G401 (cell line): ENCODE data around the gene DOCK1. TPM values are rescaled to one million over a fixed set of nuclear protein-coding genes. Genes with fewer than 3 reads are reported as not detected.

Experiments
- DNase-seq: peaks from one replicate; pipeline ENCODE4 v3.0.0-alpha.2; 2015; ENCODE audit warnings: low spot score
- in situ Hi-C: cut with HindIII; loops from 2 replicates; pipeline ENCODE4 v1.10.0; 2016; ENCODE audit warnings: low sequenced_read_pairs, mixed read lengths
- total RNA-seq: library from RNA; depleted of rRNA; stranded (reverse); fragments of >200 nt; shearing (Covaris generic); gene quantifications from 2 replicates; pipeline ENCODE4 v1.2.3, GENCODE V29; 2014

Gene DOCK1
- total RNA-seq, 1 experiment from 2014 or later: 36.6 TPM

DNA sequence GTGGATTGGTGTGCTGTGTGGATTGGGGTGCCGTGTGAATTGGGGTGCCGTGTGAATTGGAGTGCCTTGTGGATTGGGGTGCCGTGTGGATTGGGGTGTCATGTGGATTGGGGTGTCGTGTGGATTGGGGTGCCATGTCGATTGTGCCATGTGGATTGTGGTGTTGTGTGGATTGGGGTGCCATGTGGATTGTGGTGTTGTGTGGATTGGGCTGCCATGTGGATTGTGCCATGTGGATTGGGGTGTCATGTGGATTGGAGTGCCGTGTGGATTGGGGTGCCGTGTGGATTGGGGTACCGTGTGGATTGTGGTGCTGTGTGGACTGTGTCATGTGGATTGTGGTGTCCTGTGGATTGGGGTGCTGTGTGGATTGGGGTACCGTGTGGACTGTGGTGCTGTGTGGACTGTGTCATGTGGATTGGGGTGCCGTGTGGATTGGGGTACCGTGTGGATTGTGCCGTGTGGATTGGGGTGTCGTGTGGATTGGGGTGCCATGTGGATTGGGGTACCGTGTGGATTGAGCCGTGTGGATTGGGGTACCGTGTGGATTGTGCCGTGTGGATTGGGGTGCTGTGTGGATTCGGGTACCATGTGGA is 523.3 kb downstream of the DOCK1 start:
- no peak for DNase-seq
- in situ Hi-C loops: no loop called here

DNA sequence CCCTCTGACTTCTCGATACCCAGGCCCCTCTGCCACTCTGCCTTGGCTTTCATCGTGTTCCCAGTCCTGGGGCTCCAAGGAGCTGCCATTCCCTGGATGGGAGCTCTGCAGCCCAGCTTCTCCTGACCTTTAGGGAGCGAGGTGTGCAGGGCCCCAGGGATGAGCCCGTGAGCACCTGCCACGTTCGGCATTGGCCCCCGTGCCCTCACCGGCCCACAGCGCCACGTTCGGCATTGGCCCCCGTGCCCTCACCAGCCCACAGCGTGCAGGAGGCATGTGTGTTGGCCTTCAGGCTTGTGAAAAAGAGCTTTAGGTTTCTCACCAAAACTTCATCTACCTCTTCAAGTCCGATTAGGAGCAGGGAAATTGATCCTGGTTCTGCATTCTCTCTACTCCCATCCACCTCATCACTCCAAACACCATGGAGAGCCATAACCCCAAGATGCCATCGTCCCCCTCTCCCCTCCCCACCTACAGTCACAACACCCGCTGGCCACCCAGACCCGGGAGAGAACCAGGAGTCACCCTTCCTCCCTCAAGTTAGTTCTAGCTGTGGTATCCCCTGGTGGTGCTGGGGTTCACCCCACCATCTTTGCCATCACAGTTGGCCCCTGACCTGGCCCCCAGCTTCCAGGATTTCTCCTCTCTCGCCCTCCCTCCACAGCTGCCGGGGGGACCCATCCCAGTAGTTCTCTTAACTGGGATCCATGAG is 524.5 kb downstream of the DOCK1 start:
- no peak for DNase-seq
- in situ Hi-C loops: no loop called here

DNA sequence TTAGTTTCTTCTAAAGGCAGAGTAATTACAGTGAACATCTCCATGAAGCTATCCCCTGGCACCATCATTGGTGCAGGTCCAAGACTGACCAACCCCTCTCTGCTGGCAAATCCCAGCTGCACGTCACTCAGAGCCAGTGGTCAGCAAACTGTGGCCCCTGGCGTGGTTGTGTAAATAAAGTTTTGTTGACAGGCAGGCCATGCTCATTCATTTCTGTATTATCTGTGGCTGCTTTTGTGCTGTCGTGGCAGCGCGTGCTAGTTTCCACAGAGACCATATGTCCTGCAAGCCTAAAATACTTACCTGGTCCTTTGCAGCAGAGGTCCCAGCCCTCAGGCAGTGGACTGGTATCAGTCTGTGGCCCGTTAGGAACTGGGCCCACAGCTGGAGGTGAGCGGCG is 526.3 kb downstream of the DOCK1 start:
- in situ Hi-C loops: no loop called here
- no peak for DNase-seq

DNA sequence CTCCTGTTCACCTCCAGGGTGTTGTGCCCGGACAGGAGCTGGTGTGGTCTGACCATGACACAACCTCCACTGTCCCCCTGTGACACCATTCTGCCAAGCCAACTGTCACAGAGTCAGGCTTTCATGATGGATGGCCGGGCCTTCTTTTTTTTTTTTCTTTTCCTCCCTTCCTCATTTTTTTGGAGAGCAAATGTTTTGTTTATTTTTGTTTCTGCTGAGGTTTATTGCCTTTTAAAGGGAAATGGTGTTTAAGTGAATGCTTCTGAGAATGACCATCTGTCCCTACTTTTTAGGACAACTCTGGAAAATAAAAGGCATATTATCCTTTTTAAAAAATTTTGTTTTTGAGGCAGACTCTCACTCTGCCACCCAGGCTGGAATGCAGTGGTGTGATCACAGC is 528.8 kb downstream of the DOCK1 start:
- in situ Hi-C loops: no loop called here
- no peak for DNase-seq

DNA sequence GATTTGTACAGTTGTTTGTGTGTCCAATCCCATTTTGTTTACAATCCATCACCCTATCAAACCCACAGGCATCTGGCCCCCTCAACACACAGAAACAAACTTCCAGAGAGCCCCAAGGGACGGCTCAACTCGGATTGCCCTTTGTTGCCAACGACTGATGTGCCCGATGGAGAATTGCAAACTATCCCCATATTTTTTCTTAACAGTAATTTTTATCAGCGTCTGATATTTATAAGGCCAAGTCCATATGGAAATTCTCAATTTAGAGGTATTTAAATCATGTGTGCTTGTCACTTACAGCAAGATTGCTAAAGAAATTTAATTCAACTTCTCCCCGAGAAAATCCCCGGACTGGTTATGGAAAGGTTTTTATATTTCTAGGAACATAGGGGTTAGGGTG is 530.0 kb downstream of the DOCK1 start:
- no peak for DNase-seq
- in situ Hi-C loops: no loop called here

DNA sequence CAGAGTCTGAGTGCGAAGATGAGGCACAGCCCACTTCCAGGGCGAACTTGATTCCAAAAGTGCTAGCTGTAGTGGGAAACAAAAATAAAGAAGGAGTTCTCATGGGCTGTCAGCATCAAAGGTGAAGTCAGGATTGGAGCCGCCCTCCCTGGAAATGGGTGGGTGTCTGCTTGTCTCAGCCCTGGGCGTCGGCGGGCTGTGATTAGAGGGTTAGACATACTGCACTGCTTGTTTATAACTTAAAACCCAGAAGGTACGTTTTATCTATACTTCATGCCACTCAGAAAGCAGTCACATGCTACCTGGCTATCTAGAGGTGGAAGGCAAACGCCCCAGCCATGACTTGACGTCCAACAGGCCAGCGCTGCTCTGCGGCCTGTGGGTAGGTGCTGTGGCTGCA is 535.1 kb downstream of the DOCK1 start:
- no peak for DNase-seq
- in situ Hi-C loops: no loop called here

DNA sequence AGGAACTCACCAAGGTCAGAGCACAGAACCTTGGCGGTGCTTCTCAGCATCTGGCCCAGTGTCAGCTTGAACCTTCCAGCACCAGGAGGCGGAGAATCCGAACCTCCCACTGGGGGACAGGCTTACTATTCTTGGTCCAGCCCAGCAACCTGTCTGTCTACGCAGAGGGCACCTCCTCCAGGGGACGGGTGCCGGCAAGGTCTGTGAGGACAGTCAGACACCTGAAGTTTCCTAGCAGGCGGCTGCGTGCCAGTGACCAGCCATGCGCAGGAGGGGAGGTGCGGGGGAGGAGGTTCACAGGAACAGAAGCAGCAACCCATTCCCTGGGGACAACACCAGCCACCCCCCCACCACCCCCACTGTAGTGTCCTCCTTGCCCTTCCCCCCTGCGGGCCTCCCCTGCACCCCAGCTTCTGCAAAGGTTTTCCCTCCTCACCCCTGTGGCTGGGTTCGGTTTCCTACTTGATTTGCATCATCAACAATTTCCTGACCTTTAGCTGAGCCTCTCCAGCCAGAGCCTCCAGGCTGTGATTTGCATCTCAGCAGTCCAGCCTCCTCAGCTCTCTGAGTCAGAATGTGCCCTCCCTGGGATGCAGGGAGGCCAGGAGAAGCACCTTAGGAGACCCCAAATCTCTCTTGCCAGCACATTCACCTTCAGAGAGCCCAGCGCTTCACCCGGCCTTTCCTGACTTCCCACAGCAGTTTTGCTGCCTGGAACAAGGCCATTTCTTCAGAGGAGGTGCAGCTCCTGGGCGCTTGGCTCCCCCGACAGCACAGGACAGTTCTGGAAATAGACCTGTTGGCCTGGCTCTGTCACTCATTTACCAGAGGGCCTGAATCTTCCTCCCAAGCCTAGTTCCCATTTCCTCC is 536.4 kb downstream of the DOCK1 start:
- in situ Hi-C loops: no loop called here
- DNase-seq: no peak

DNA sequence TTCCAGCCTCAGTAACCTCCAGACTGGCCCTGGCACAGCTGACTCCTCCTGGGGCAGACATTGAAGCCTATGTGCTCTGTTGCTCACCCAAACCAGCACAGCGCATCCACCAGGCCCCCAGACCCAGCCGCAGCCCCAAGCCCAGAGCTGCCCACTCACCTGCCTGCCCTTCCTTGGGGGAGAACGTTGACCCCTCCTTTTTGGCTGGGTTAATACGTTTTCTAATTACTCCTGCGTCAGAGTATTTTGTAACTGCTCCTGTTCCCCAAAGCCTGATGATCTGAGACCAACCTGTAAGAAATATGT is 536.9 kb downstream of the DOCK1 start:
- no peak for DNase-seq
- in situ Hi-C loops: no loop called here

DNA sequence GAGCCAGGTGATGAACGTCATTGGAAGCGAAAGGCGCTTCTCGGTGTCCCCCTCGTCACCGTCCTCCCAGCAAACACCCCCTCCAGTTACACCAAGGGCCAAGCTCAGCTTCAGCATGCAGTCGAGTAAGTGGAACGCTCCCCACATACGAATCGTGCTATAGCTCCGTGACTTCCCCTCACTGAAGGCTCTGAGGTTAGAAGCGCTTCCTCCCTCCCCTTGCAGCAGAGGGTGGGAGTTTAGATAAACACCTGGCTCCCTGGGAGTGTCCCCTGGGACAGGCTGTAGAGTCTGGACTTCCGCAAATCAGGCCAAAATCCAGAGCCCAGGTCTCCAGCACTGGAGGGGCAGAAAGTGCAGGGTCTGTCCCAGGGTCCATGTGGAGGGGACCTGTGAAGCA is 538.9 kb downstream of the DOCK1 start:
- in situ Hi-C loops: no loop called here

DNA sequence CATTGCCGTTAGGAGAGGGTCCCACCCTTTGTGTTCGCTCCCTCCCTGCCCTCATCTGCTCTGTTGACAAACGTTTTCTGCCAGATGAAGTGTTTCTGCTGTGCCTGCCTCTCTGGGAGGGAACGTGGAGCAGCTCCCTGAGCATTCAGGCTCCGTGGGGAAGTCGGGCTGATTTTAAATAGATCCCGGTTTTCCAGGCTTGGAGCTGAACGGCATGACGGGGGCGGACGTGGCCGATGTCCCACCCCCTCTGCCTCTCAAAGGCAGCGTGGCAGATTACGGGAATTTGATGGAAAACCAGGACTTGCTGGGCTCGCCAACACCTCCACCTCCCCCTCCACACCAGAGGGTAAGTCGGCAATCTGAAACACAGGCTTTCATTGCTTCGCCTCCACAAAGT is 542.0 kb downstream of the DOCK1 start:
- DNase-seq: no peak
- in situ Hi-C loops: no loop called here

More for the DNA sequence above, 538.9 kb downstream of the DOCK1 start:
- DNase-seq: no peak

DNA sequence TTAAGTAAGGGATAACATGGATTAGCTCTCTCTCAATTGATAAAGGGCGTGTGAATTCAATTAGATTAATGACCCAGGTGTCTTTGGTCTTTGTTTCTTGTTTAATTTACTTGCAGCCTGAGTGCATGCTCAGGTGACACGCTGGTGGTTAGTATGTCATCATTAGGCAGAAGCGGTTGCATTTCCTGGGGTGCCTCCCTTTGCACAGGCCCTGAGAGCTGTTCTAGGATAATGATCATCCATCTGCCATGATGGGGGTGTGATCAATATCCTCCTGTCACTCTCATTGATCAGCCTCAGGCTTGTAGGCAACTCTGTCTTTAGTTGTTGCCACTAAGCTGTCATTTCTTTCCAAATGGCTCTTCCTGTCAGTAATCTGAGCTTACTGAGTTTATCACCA is 544.3 kb downstream of the DOCK1 start:
- in situ Hi-C loops: no loop called here
- no peak for DNase-seq

DNA sequence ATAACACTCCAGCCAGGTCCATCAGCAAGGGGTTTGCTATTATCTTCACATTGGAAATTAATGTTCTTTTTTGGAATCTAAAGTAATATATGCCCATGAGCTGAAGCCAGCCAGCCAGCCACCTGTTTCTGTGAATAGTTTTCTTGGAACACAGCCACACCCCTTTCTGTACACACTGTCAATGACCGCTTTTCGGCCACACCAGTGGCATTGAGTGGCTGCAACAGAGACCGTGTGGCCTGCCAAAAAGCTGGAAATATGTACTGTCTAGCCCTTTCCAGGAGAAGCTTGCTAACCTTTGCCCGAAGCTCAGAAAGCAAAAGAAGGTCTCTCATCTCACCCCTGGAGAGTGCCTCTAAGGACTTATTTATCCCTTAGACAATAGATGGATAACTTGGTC is 545.4 kb downstream of the DOCK1 start:
- in situ Hi-C loops: no loop called here
- DNase-seq: no peak

DNA sequence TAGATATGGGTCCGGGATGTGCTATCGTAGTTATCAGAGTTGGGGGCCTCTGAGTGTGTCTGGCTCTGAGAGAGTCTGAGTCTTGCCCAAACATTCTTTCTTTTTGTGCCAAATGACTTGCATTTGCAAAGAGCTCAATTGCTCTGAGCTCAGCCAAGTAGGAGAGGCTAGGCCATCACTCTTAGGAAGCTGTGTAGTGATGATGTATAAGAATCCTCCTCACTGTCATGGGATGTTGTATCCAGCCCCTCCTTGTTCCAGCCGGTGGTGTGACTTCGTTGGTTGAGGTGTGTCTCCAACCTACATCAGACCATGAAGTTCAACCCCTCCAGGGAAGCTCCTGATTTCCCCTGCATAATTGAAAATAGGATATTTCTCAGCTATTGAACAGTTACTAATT is 546.4 kb downstream of the DOCK1 start:
- in situ Hi-C loops: no loop called here
- DNase-seq: no peak

DNA sequence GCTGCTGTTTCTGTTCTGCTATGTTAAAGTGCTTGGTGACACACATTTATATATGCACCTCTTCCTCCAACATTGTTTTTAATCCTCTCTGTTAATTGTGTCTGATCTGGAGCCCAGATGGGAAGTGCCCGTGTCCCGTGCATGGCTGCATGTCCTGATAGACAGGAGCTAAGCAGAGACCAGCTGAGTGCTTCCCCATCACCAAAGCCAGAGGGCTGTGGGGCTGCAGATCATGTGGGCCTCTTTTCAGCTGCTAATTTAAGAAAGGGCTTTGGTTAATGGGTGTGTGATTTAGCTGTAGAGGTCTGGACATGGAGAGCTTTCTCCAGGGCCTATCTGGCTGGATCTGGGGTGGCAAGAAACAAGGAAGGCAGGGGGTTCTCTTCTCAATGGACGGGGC is 547.3 kb downstream of the DOCK1 start:
- in situ Hi-C loops: no loop called here
- DNase-seq: no peak

DNA sequence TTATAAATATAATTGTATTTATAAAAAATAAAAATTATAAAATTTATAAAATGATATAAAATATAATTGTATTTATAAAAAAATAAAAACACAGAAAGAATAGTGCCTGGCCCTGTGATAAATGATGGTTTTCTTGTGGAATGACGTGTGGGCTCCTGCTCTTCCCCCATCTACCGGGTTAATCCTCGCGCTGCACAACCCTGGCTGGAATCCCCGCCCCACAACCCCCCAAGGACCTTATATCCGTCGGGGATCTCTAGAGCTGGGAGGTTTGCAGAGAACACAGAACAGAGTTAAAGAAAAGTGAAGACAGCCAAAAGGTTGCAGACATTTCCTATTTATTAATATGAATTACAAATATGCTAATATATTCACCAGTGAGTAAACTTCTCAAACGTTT is 548.5 kb downstream of the DOCK1 start:
- DNase-seq: no peak
- in situ Hi-C loops: no loop called here

DNA sequence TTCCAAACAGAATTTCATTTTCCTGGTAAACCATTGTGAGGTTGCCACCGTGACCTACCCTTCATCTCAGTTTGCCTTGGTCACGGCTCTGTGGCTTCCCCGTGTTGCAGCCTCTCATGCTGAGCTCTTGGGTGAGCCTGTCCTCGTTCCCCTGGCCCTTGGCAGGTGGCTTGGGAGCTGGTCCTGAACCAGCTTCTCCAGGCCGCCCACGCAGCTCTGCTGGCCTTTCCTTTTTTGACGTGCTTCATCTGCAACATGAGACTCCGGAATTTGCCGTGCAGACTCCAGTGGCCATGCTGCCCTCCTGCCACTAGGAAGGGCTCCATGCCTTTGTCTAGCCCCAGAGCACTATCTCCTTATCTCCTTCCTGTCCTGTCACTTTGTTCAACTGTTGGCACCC is 550.9 kb downstream of the DOCK1 start:
- DNase-seq: no peak
- in situ Hi-C loops: no loop called here

DNA sequence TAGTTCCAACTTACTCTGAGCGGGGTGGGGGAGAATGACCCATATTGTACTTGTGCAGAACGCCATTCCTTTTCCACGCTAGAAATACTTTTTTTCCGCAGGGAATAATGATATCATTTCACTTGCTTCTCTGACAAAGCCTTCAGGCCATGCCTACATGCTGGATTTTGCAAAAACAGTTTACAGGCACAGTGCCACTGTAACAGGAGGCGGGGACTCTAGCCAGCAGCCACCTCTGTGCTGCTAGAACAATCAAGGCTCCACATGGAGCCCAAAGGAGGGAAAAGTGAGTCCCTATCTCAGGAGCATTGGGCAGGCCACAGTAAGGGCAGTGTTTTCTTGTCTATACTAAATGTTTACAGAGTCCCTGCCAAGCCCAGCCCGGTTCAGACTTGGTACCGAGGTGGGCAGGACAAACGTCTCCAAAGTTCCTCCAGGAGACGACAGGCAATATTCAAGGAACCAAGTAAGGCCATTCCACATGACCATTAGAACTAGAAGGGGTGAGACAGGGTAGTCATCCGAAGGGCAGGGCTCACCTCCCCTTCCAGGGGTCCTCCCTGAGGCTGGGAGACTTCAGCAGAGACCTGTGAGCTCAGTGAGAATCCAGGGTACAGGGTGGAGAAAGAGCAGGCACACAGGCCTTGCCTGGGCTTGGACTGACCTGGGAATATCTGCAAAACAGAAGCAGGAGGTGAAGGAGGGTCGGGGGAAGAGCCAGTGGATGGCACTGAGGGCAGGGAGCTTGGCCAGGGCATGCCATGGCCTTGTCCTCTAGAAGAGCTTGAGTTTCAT is 553.0 kb downstream of the DOCK1 start:
- in situ Hi-C loops: no loop called here
- DNase-seq: no peak

DNA sequence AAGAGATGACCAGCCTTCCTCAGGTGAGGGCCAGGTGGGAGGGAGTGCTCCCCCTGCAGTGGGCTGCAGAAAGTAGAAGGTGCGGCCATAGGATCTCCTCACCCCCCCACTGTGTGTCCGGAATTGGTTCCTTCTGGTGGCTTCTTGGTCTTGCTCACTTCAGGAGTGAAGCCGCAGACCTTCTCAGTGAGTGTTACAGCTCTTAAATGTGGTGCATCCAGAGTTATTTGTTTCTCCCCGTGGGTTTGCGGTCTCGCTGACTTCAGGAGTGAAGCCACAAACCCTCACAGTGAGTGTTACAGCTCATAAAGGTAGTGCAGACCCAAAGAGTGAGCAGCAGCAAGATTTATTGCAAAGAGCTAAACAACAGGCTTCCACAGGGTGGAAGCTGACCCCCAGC is 553.6 kb downstream of the DOCK1 start:
- no peak for DNase-seq
- in situ Hi-C loops: no loop called here

DNA sequence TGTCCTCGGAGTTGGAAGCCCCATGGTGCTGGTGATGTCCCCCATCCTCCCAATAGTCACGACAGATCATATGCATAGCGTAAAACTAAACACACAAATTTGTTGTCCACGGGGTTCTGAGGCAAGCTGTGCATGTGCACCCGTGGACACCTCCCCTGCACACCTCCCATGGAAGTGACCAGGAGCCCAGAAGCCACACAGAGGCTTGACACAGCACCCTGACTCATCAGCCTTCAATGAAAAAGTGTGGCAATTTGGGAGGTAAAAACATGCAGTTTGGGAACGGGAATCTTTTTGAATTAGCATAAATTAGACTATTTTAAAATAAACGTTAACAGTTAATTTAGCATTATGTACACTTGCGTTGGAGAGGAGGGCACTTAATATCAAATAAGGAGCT is 554.7 kb downstream of the DOCK1 start:
- in situ Hi-C loops: no loop called here
- no peak for DNase-seq
